Measurements from ENCODE around the gene ZSWIM6. TPM values are rescaled to one million over a fixed set of nuclear protein-coding genes. Genes with fewer than 3 reads are reported as not detected.
"Not testable (repeated sequence)": the region's sequence is repeated elsewhere in the genome, so short reads cannot be mapped to it uniquely, and the experiment has no call there.

ZSWIM6 gene
- total RNA-seq, 2 experiments from 2014 or later = 4.4 TPM

DNA sequence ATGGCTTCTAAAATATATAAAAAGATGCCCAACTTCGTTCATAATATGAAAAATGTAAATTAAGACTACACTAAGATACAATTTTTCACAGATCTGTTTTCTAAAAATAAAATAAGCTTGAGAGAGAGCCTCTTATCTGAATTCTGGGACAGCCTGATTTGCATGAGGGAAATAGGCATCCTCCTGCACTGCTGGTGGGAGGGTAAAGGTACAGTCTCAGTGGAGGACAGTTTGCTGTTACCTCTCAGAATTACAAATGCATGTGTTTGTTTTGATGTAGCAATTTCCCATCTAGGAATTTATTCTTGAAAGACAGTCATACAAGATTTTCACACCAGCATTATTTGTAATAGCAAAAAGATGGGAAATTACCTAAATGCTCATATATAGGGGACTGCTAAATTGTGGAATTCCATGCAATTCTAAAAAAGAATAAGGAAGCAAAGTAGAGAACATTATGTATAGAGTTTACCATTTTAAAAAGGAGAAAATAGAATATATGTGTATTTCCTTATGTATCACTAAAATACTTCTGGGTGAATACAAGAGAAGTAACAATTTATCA, 75.7 kb downstream of the ZSWIM6 start:
- no peak for DNase-seq

DNA sequence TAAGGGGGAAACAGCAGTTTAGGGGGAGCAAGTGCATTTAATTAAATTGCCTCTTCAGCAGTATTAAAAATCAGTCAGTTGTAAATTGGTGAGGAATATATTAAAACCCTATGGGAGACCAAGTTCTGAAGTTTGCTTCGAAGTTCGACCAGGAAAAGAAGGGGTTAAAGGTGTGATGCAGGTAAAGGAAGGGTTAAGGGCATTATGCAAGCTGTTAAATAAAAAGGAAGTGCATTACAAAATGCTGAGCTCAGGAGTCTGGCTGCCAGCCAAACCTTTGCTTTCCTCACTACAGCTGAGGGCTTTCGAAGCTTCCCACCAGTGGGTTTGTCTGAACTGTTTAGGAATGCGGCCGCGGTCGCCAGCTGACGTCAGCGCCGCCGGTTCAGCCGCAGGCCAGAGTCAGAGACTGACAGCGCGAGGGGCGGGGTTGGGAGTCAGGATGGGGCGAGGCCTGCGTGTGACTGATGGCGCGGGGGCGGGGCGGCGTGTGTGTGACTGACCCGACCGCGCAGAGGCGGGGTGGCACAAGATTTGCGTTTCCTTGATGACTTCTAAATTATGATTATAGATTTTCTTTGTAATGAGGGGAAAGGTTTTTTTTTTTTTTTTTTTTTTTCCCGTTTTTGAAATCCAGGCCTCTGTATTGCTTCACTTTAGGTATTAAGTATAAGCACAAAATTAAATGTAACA, 76.6 kb downstream of the ZSWIM6 start:
- no peaks in the 10 kb centered on the region for H3K9me3 Mint-ChIP-seq
- ChIA-PET POLR2A (no interaction called here), CTCF (interaction anchor here (1.3 kb wide), 1 partner anchor 250 kb away, joined by 3 read pairs; no protein-coding TSS in a partner anchor)
- intact Hi-C loops (cut with micrococcal nuclease) = loop anchor here (5.0 kb wide), 1 partner anchor 76 kb away; the partner anchor contains the start of gene ZSWIM6
- DNase-seq (peak; percentile 98), ATAC-seq (peak; percentile 100)
- peak overlapping the region; percentile 54 for H3K27ac Mint-ChIP-seq
- no peaks in the 10 kb centered on the region for H3K27me3 Mint-ChIP-seq
- H3K4me3 Mint-ChIP-seq = peak overlapping the region; percentile 44
- H3K36me3 Mint-ChIP-seq (ENCODE audit: low read depth) = no peaks in the 10 kb centered on the region
- TF ChIP-seq, protein P1, sequence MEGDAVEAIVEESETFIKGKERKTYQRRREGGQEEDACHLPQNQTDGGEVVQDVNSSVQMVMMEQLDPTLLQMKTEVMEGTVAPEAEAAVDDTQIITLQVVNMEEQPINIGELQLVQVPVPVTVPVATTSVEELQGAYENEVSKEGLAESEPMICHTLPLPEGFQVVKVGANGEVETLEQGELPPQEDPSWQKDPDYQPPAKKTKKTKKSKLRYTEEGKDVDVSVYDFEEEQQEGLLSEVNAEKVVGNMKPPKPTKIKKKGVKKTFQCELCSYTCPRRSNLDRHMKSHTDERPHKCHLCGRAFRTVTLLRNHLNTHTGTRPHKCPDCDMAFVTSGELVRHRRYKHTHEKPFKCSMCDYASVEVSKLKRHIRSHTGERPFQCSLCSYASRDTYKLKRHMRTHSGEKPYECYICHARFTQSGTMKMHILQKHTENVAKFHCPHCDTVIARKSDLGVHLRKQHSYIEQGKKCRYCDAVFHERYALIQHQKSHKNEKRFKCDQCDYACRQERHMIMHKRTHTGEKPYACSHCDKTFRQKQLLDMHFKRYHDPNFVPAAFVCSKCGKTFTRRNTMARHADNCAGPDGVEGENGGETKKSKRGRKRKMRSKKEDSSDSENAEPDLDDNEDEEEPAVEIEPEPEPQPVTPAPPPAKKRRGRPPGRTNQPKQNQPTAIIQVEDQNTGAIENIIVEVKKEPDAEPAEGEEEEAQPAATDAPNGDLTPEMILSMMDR (IDR thresholded peaks at IDR 0.05) = no peak
- H3K4me1 Mint-ChIP-seq (ENCODE audit: low read depth) = peaks cover 29% of the 10 kb centered on the region

More for the DNA sequence above, 75.7 kb downstream of the ZSWIM6 start:
- TF ChIP-seq, protein P1 (IDR thresholded peaks at IDR 0.05) = no peak
- Mint-ChIP-seq H3K4me1 (ENCODE audit: low read depth) (peaks cover 32% of the 10 kb centered on the region), H3K27me3 (no peaks in the 10 kb centered on the region), H3K9me3 (no peaks in the 10 kb centered on the region), H3K4me3 (no peak overlapping the region), H3K36me3 (ENCODE audit: low read depth) (no peaks in the 10 kb centered on the region), H3K27ac (no peak overlapping the region)
- ChIA-PET POLR2A (no interaction called here), CTCF (interaction anchor here (1.3 kb wide), 1 partner anchor 251 kb away, joined by 3 read pairs; no protein-coding TSS in a partner anchor)
- no peak for ATAC-seq
- intact Hi-C loops (cut with micrococcal nuclease) = loop anchor here (5.0 kb wide), 1 partner anchor 75 kb away; the partner anchor contains the start of gene ZSWIM6

DNA sequence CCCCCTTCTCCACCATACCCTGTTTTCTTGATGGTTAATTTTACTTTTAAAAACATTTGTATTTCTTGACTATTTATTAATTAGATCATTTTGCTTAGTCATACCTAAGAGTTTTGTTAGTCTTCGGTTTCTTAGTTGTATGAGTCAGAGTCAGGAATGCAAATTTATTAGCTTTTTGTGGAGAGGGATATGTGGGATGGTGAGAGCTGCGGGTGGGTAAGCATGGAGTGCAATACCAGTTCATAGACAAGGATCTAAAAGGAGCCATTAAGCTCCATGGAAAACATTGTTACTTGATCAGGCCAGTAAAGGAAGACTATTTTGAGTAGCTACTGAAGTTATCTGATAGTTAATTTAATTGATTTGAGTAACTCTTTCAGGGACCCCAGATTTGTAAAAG, 77.5 kb downstream of the ZSWIM6 start:
- no peak for ATAC-seq
- Mint-ChIP-seq H3K36me3 (ENCODE audit: low read depth) (no peaks in the 10 kb centered on the region), H3K9me3 (no peaks in the 10 kb centered on the region), H3K27me3 (no peaks in the 10 kb centered on the region), H3K4me1 (ENCODE audit: low read depth) (peaks cover 34% of the 10 kb centered on the region), H3K4me3 (no peak overlapping the region), H3K27ac (no peak overlapping the region)
- TF ChIP-seq, protein P1 (IDR thresholded peaks at IDR 0.05) = no peak
- DNase-seq = no peak
- CTCF ChIA-PET = no interaction called here
- POLR2A ChIA-PET = no interaction called here
- intact Hi-C loops (cut with micrococcal nuclease) = loop anchor here (5.0 kb wide), 1 partner anchor 77 kb away; the partner anchor contains the start of gene ZSWIM6

DNA sequence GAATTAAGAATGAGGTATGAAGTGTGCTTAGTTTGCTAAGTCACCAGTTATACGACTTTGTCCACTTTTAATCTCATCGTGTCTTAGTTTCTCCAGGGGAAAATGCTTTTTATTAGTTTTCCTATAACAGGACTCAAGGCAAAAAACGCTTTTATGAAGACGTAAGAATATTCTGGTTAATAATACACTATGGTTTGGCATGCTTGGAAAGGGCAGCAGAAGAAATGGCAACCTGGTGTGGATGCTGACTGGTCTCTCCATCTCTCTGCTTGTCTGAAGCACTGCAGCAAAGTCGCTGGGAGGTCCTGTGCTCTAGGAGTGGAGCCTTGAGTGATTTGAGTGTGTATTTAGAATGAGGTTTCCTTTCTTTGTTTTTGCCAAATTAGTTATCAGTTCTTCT, 78.8 kb downstream of the ZSWIM6 start:
- no peaks in the 10 kb centered on the region for H3K9me3 Mint-ChIP-seq
- ATAC-seq (no peak), DNase-seq (no peak)
- intact Hi-C loops (cut with micrococcal nuclease) = no loop called here
- H3K4me3 Mint-ChIP-seq = no peak overlapping the region
- H3K27ac Mint-ChIP-seq = no peak overlapping the region
- H3K27me3 Mint-ChIP-seq = no peaks in the 10 kb centered on the region
- TF ChIP-seq, protein P1 (IDR thresholded peaks at IDR 0.05) = no peak
- ChIA-PET POLR2A (no interaction called here), CTCF (no interaction called here)
- H3K4me1 Mint-ChIP-seq (ENCODE audit: low read depth) = peaks cover 33% of the 10 kb centered on the region
- no peaks in the 10 kb centered on the region for H3K36me3 Mint-ChIP-seq (ENCODE audit: low read depth)

DNA sequence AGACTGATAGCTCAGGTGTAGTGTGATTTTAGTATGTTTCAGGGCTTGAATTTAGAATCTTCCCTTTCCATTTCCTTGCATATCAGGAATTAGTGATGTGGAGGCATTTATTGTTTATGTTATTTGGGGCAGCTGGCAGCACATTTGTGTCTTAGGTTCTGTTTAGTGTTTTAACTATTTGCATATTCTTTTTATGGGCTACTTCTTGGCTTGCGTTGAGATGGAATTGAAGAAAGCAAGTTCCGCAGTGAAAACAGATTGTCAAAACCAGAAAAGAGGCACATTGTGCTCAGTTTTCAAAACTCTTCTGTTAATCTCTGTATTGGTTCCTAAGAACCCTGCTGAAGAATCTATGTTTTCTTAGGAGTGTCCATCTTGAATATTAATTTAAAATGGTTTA, 80.3 kb downstream of the ZSWIM6 start:
- H3K4me1 Mint-ChIP-seq (ENCODE audit: low read depth) = peaks cover 37% of the 10 kb centered on the region
- no peaks in the 10 kb centered on the region for H3K36me3 Mint-ChIP-seq (ENCODE audit: low read depth)
- no peak overlapping the region for H3K27ac Mint-ChIP-seq
- no peaks in the 10 kb centered on the region for H3K27me3 Mint-ChIP-seq
- DNase-seq (no peak), ATAC-seq (no peak)
- intact Hi-C loops (cut with micrococcal nuclease) = no loop called here
- TF ChIP-seq, protein P1 (IDR thresholded peaks at IDR 0.05) = no peak
- H3K4me3 Mint-ChIP-seq = no peak overlapping the region
- no peaks in the 10 kb centered on the region for H3K9me3 Mint-ChIP-seq
- CTCF ChIA-PET = no interaction called here
- POLR2A ChIA-PET = no interaction called here

DNA sequence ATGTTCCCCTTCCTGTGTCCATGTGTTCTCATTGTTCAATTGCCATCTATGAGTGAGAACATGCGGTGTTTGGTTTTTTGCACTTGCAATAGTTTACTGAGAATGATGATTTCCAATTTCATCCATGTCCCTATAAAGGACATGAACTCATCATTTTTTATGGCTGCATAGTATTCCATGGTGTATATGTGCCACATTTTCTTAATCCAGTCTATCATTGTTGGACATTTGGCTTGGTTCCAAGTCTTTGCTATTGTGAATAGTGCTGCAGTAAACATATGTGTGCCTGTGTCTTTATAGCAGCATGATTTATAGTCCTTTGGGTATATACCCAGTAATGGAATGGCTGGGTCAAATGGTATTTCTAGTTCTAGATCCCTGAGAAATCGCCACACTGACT, 81.1 kb downstream of the ZSWIM6 start:
- intact Hi-C loops (cut with micrococcal nuclease); H3K4me3 Mint-ChIP-seq; CTCF ChIA-PET; POLR2A ChIA-PET; H3K36me3 Mint-ChIP-seq (ENCODE audit: low read depth); H3K27me3 Mint-ChIP-seq; H3K27ac Mint-ChIP-seq; DNase-seq; H3K9me3 Mint-ChIP-seq; ATAC-seq: not testable (repeated sequence)
- peaks cover 31% of the 10 kb centered on the region for H3K4me1 Mint-ChIP-seq (ENCODE audit: low read depth)
